B cell (primary cell): Measurements from ENCODE around the gene NEUROG1. TPM values are rescaled to one million over a fixed set of nuclear protein-coding genes. Genes with fewer than 3 reads are reported as not detected.

Experiments
- ATAC-seq: fragments of 200-7000 bp; cut with Tn5 transposase; one replicate; pipeline ENCODE4 v1.10.0; 2021; ENCODE audit warnings: low read depth, mild to moderate bottlenecking, moderate number of reproducible peaks, moderate library complexity
- CTCF ChIA-PET: fragments of 350-600 bp; sonication (Branson Sonifier 250); formaldehyde crosslinking; loops from one replicate; lab custom pipeline; 2021; ENCODE audit warnings: antibody characterized with exemption, inconsistent platforms; lab: Charles Lee
- POLR2A ChIA-PET: fragments of 350-600 bp; sonication (Branson Sonifier 250); formaldehyde crosslinking; loops from one replicate; lab custom pipeline; 2021; ENCODE audit warnings: antibody characterized with exemption; lab: Charles Lee
- DNase-seq: peaks from one replicate; pipeline ENCODE4 v3.0.0; 2013
- H2AFZ ChIP-seq: 2 replicates; pipeline ENCODE4 v1.6.1; 2012; ENCODE audit warnings: mild to moderate bottlenecking, low read depth, low read length; ENCODE audit not compliant: insufficient read depth, poor library complexity, severe bottlenecking
- H3K27ac ChIP-seq, 2 donors: 1 replicate in 1 of 2; 2 replicates in 1 of 2; pipeline ENCODE4 v1.5.1; 2012 to 2013; ENCODE audit warnings: low read length in 2 of 2, mild to moderate bottlenecking in 2 of 2, moderate library complexity in 1 of 2
- H3K27me3 ChIP-seq, 4 experiments: fragments of 200-600 bp in 1 of 4; sonication (generic) in 1 of 4; replicated peaks in 1 of 4; 1 replicate in 2 of 4; 2 replicates in 2 of 4; pipeline versions ENCODE4 v1.6.1 to v1.7.0; 2013 to 2016; ENCODE audit warnings: low read length in 3 of 4, mild to moderate bottlenecking in 2 of 4, mixed read lengths in 1 of 4, moderate library complexity in 1 of 4; ENCODE audit not compliant: insufficient read depth in 4 of 4, control insufficient read depth in 3 of 4; ENCODE audit errors: control extremely low read depth in 1 of 4
- H3K36me3 ChIP-seq, 2 experiments: replicated peaks in 1 of 2; 1 replicate in 1 of 2; 2 replicates in 1 of 2; pipeline versions ENCODE4 v1.6.1 to v1.7.1; 2013; ENCODE audit warnings: low read length in 1 of 2; ENCODE audit not compliant: insufficient read depth in 2 of 2, control insufficient read depth in 1 of 2; ENCODE audit errors: control extremely low read depth in 1 of 2, extremely low read depth in 1 of 2
- H3K4me1 ChIP-seq, 2 donors: fragments of 200-600 bp in 1 of 2; sonication (generic) in 1 of 2; 1 replicate in 1 of 2; 2 replicates in 1 of 2; pipeline versions ENCODE4 v1.5.1 to v1.6.1; 2013 to 2017; ENCODE audit warnings: low read length in 2 of 2; ENCODE audit not compliant: control insufficient read depth in 2 of 2, insufficient read depth in 2 of 2
- H3K4me2 ChIP-seq: replicated peaks from 2 replicates; pipeline ENCODE3; 2012; ENCODE audit warnings: mild to moderate bottlenecking, low read depth, low read length; ENCODE audit not compliant: poor library complexity, severe bottlenecking
- H3K4me3 ChIP-seq, 5 experiments: fragments of 200-600 bp in 1 of 5; sonication (generic) in 1 of 5; 1 replicate in 3 of 5; 2 replicates in 2 of 5; pipeline versions ENCODE4 v1.5.1 to v1.7.0; 2011 to 2016; ENCODE audit warnings: low read length in 4 of 5, mild to moderate bottlenecking in 4 of 5, low read depth in 2 of 5, control low read depth in 1 of 5, moderate library complexity in 1 of 5; ENCODE audit not compliant: insufficient read depth in 1 of 5; ENCODE audit errors: control extremely low read depth in 1 of 5, extremely low read depth in 1 of 5
- H3K79me2 ChIP-seq: fragments of 200-600 bp; sonication (generic); one replicate; pipeline ENCODE4 v1.6.0; 2016; ENCODE audit warnings: low read length; ENCODE audit not compliant: control insufficient read depth, insufficient read depth
- H3K9ac ChIP-seq: fragments of 200-600 bp; sonication (generic); 2 replicates; pipeline ENCODE4 v1.6.1; 2017; ENCODE audit warnings: mild to moderate bottlenecking, low read length, moderate library complexity
- H3K9me3 ChIP-seq, 3 donors: one replicate each; pipeline versions ENCODE4 v1.6.1 to v1.7.1; 2013; ENCODE audit warnings: low read length in 2 of 3; ENCODE audit not compliant: control insufficient read depth in 2 of 3, insufficient read depth in 1 of 3; ENCODE audit errors: control extremely low read depth in 1 of 3
- H4K20me1 ChIP-seq: 2 replicates; pipeline ENCODE4 v1.6.0; 2012; ENCODE audit warnings: mild to moderate bottlenecking, low read length; ENCODE audit not compliant: insufficient read depth, control insufficient read depth, poor library complexity, severe bottlenecking
- H3K27ac Mint-ChIP-seq: one replicate; pipeline ENCODE4 v1.8.0; 2021; ENCODE audit warnings: mixed read lengths
- H3K27me3 Mint-ChIP-seq: one replicate; pipeline ENCODE4 v1.8.0; 2021; ENCODE audit warnings: mixed read lengths
- H3K4me1 Mint-ChIP-seq: one replicate; pipeline ENCODE4 v1.8.0; 2021; ENCODE audit warnings: mixed read lengths
- H3K4me3 Mint-ChIP-seq: one replicate; pipeline ENCODE4 v1.8.0; 2021; ENCODE audit warnings: mixed read lengths
- H3K9me3 Mint-ChIP-seq: one replicate; pipeline ENCODE4 v1.8.0; 2022; ENCODE audit warnings: mixed read lengths; ENCODE audit not compliant: insufficient read depth
- CTCF ChIP-seq: fragments of 200-600 bp; IDR thresholded peaks from one replicate; pipeline ENCODE4 v1.8.0; 2022; ENCODE audit warnings: antibody characterized with exemption, mild to moderate bottlenecking
- EZH2 ChIP-seq: IDR thresholded peaks from 2 replicates; pipeline ENCODE4 v1.6.1; 2012; ENCODE audit warnings: borderline replicate concordance, low read depth, mild to moderate bottlenecking, moderate library complexity, low read length; ENCODE audit not compliant: insufficient read depth, poor library complexity, severe bottlenecking
- WGBS: methylation state at CpG from one replicate; pipeline ENCODE4 v1.1.5; 2013; ENCODE audit warnings: missing lambda C conversion rate; ENCODE audit not compliant: insufficient coverage; 5-methylcytosine and 5-hydroxymethylcytosine counted together
- intact Hi-C: fragments of 100-400 bp; cut with micrococcal nuclease; formaldehyde crosslinking; loops from one replicate; pipeline ENCODE4 v1.10.0; 2022
- polyA plus RNA-seq: library from polyadenylated mRNA; depleted of rRNA; stranded (reverse); fragments of >200 nt; gene quantifications from 2 replicates; pipeline ENCODE4 v1.2.3, GENCODE V29; 2012
- total RNA-seq, 2 donors: library from RNA; stranded (reverse); fragments of 120-200 nt in 1 of 2; gene quantifications; 1 replicate in 1 of 2; 2 replicates in 1 of 2; pipeline versions ENCODE4 v1.2.3 to v1.2.4, GENCODE V29; 2013 to 2022

Gene NEUROG1
- total and polyA plus RNA-seq, 2 donors (not counting 1 experiment from before 2014, with no cell fraction given): not detected

- H3K27ac Mint-ChIP-seq: no peak overlapping the region
- Histone ChIP-seq H3K9ac (no peak overlapping the region), H3K27ac (no peak overlapping the region), H3K36me3 (no peaks in the 10 kb centered on the region), H3K27me3 (peaks cover 0 to 20% (median 4%) of the 10 kb centered on the region in 4 experiments), H3K79me2 (no peaks in the 10 kb centered on the region), H3K4me3 (no peak overlapping the region), H3K4me1 (no peaks in the 10 kb centered on the region), H3K4me2 (no peak overlapping the region), H3K9me3 (no peaks in the 10 kb centered on the region), H2AFZ (no peak overlapping the region), H4K20me1 (no peaks in the 10 kb centered on the region)
- no peaks in the 10 kb centered on the region for H3K4me1 Mint-ChIP-seq
- WGBS: 54% methylated on average over 3 of the region's 8 CpGs
- ChIA-PET CTCF (no interaction called here), POLR2A (no interaction called here)
- DNase-seq: no peak
- intact Hi-C loops: no loop called here
- no peaks in the 10 kb centered on the region for H3K9me3 Mint-ChIP-seq
- no peak for TF ChIP-seq EZH2
- ATAC-seq: no peak
- peaks cover 33% of the 10 kb centered on the region for H3K27me3 Mint-ChIP-seq
- no peak overlapping the region for H3K4me3 Mint-ChIP-seq
Measured at GRCh38 chr5:135502836-135503520, 32.8 kb downstream of the NEUROG1 start.

DNA sequence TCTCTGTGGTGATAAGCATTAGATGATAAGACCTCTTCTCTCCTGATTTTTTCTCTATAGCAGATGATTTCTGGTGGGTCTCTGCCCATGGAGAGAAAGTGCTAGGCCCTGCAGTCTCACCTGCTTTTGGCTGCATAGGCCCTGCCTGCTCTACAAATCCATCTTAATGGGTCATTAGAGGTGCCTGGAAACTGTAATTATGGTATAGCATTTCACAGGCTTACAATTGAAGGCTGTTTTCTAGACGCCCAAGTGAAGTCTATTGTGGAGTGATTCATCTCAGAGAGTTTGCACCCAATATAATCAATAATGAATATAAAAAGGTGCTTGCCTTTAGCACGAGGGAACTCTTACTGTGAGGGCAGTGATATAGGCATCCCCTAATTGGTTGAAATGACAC lies 33.8 kb downstream of the NEUROG1 start:
- POLR2A ChIA-PET: no interaction called here
- CTCF ChIA-PET: no interaction called here
- no peak overlapping the region for H3K27ac Mint-ChIP-seq
- Histone ChIP-seq H3K4me1 (no peaks in the 10 kb centered on the region), H2AFZ (no peak overlapping the region), H3K27ac (no peak overlapping the region), H3K4me2 (no peak overlapping the region), H3K9me3 (no peaks in the 10 kb centered on the region), H3K27me3 (peaks cover 0 to 14% (median 2%) of the 10 kb centered on the region in 4 experiments), H4K20me1 (no peaks in the 10 kb centered on the region), H3K36me3 (no peaks in the 10 kb centered on the region), H3K79me2 (no peaks in the 10 kb centered on the region), H3K9ac (no peak overlapping the region), H3K4me3 (no peak overlapping the region)
- H3K4me3 Mint-ChIP-seq: no peak overlapping the region
- no CpG with 5 or more reads among the region's 2 CpGs for WGBS
- no peak for DNase-seq
- TF ChIP-seq CTCF (no peak), EZH2 (no peak)
- H3K27me3 Mint-ChIP-seq: peaks cover 31% of the 10 kb centered on the region
- intact Hi-C loops: no loop called here
- no peak for ATAC-seq
- no peaks in the 10 kb centered on the region for H3K4me1 Mint-ChIP-seq
- H3K9me3 Mint-ChIP-seq: no peaks in the 10 kb centered on the region
